ENCODE measurements around the gene CLDN11. TPM values are rescaled to one million over a fixed set of nuclear protein-coding genes. Genes with fewer than 3 reads are reported as not detected.

CLDN11 gene
- total and polyA plus RNA-seq, 2 of the 8 experiments (the other 6 are each of a cell fraction or from before 2014, with no cell fraction given), result 4.8 to 12.5 TPM

DNA sequence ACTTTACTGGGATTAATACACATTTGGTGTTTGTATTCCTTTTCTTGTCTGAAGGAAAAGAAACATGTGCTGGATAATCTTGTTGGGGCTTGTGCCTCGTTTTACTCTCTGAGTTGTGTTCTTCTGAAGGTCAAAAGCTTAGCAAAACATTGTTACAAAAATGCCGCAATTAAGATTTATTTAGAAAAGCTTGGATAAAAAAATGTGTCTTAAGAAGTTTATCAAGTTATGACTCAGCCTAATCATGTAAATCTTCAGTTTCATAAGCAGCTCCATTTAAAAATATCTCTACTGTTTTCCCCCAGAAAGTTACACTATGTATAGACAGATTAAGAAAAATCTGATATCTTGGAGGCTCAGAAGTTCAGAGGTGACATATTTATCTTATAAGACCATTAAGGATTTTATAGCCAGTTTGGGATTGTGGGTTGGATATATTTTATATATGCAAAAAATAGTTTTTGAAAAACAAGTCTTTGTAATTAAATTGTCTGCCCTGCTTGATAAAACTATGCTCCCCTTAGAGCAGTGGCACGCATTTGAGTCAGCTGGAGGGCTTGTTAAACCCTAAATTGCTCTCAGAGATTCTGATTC is 56.5 kb downstream of the CLDN11 start:
- H2AK5ac ChIP-seq (ENCODE audit: low read depth, low read length), result no peak overlapping the region
- H3K4ac ChIP-seq (replicated peaks; ENCODE audit: insufficient read length, low read depth, low read length), result no peak overlapping the region
- H3K56ac ChIP-seq (replicated peaks; ENCODE audit: insufficient read length, low read depth, low read length), result no peak overlapping the region
- H3K14ac ChIP-seq (ENCODE audit: insufficient read length), result no peak overlapping the region
- DNase-seq (ENCODE audit: low read depth in 1 of 2, low spot score in 2 of 2) (no peak), FAIRE-seq (no peak)
- no peak overlapping the region for H3K18ac ChIP-seq (ENCODE audit: extremely low read depth, low read length)
- H2AFZ ChIP-seq (ENCODE audit: low read length), result no peak overlapping the region
- H4K20me1 ChIP-seq (replicated peaks in 1 of 2; ENCODE audit: control insufficient read depth in 1 of 2, insufficient read depth in 2 of 2, low read length in 2 of 2), result no peaks in the 10 kb centered on the region
- POLR2A ChIA-PET (ENCODE audit: partially characterized antibody), result no interaction called here
- no peaks in the 10 kb centered on the region for H3K23me2 ChIP-seq (ENCODE audit: low read depth, low read length)
- WGBS, 2 experiments (ENCODE audit: extremely low coverage in 1 of 2, insufficient coverage in 1 of 2, insufficient read length in 1 of 2, insufficient replicate concordance in 2 of 2, low coverage in 1 of 2, low lambda C conversion rate in 2 of 2, missing lambda C conversion rate in 1 of 2), result 95% methylated on average over 3 of the region's 3 CpGs; no CpG with 5 or more reads in 1 of the 2 experiments
- no peak overlapping the region for H2BK120ac ChIP-seq (replicated peaks; ENCODE audit: low read depth, low read length)
- no peak overlapping the region for H2BK5ac ChIP-seq (ENCODE audit: low read depth, low read length)
- no peak overlapping the region for H2BK20ac ChIP-seq (ENCODE audit: low read length)
- H3K27me3 ChIP-seq (replicated peaks in 1 of 4; ENCODE audit: control insufficient read depth in 3 of 4, extremely low read depth in 1 of 4, insufficient read depth in 3 of 4, low read length in 3 of 4), result no peaks in the 10 kb centered on the region
- no peak overlapping the region for H2BK12ac ChIP-seq (ENCODE audit: low read depth, low read length)
- no peak overlapping the region for H3K23ac ChIP-seq (ENCODE audit: insufficient read length)
- no peak overlapping the region for H3K4me3 ChIP-seq (ENCODE audit: extremely low read depth in 1 of 4, insufficient read depth in 2 of 4, low read depth in 3 of 4, low read length in 4 of 4)
- no peak overlapping the region for H2BK15ac ChIP-seq (ENCODE audit: low read length)
- no peak overlapping the region for H3K4me2 ChIP-seq (ENCODE audit: insufficient read depth in 1 of 2, low read depth in 2 of 2, low read length in 2 of 2)
- no peak overlapping the region for H4K5ac ChIP-seq (ENCODE audit: insufficient read length, low read depth, low read length)
- no peak overlapping the region for H3K9ac ChIP-seq (replicated peaks in 1 of 4; ENCODE audit: extremely low read depth in 1 of 4, low read depth in 3 of 4, low read length in 3 of 4)
- TF ChIP-seq SP2 (IDR thresholded peaks at IDR 0.05; ENCODE audit: low read length), result no peak
- TF ChIP-seq RNF2 (IDR thresholded peaks at IDR 0.05; ENCODE audit: borderline replicate concordance, low read depth, low read length, missing control alignments, poor library complexity, severe bottlenecking), result no peak
- TF ChIP-seq, protein P1, sequence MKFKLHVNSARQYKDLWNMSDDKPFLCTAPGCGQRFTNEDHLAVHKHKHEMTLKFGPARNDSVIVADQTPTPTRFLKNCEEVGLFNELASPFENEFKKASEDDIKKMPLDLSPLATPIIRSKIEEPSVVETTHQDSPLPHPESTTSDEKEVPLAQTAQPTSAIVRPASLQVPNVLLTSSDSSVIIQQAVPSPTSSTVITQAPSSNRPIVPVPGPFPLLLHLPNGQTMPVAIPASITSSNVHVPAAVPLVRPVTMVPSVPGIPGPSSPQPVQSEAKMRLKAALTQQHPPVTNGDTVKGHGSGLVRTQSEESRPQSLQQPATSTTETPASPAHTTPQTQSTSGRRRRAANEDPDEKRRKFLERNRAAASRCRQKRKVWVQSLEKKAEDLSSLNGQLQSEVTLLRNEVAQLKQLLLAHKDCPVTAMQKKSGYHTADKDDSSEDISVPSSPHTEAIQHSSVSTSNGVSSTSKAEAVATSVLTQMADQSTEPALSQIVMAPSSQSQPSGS (IDR thresholded peaks at IDR 0.05; ENCODE audit: low read length), result no peak
- no peak for TF ChIP-seq TAF7 (optimal IDR thresholded peaks at IDR 0.05; ENCODE audit: borderline replicate concordance, low read depth, low read length)
- TF ChIP-seq TAF1 (IDR thresholded peaks at IDR 0.05; ENCODE audit: low read depth, low read length), result no peak
- TF ChIP-seq JUND (IDR thresholded peaks at IDR 0.05; ENCODE audit: low read length), result no peak
- TF ChIP-seq SP4 (IDR thresholded peaks at IDR 0.05; ENCODE audit: low read length), result no peak
- no peak for TF ChIP-seq GTF2F1 (IDR thresholded peaks at IDR 0.05; ENCODE audit: borderline replicate concordance, low read depth, low read length)
- no peak for TF ChIP-seq CEBPB (IDR thresholded peaks at IDR 0.05; ENCODE audit: low read depth, low read length)
- no peak for TF ChIP-seq POLR2AphosphoS5 (IDR thresholded peaks at IDR 0.05; ENCODE audit: low read depth, low read length)
- TF ChIP-seq EZH2 (IDR thresholded peaks at IDR 0.05; ENCODE audit: low read depth, low read length, severe bottlenecking), result no peak
- TF ChIP-seq CREB1 (IDR thresholded peaks at IDR 0.05), result no peak
- no peak for TF ChIP-seq HDAC6 (IDR thresholded peaks at IDR 0.05; ENCODE audit: low read depth, low read length)
- H3K79me1 ChIP-seq (ENCODE audit: low read depth, low read length), result no peaks in the 10 kb centered on the region
- no peak overlapping the region for H4K8ac ChIP-seq (ENCODE audit: extremely low read depth, insufficient read depth, low read length)
- H3K4me1 ChIP-seq (replicated peaks in 1 of 4; ENCODE audit: control insufficient read depth in 3 of 4, insufficient read depth in 4 of 4, low read length in 3 of 4), result peaks cover 0 to 6% (median 2%) of the 10 kb centered on the region in 4 experiments; a peak in 1 of 7 replicates
- no peaks in the 10 kb centered on the region for H3K36me3 ChIP-seq (ENCODE audit: control insufficient read depth in 2 of 4, insufficient read depth in 4 of 4, low read length in 3 of 4)
- CTCF ChIA-PET (ENCODE audit: partially characterized antibody), result interaction anchor here (0.7 to 2.2 kb wide), 9 partner anchors 11 to 337 kb away, joined by 3 to 7 read pairs (median 4); no protein-coding TSS in a partner anchor
- no peak overlapping the region for H4K91ac ChIP-seq (replicated peaks; ENCODE audit: insufficient read length, low read length)
- no peaks in the 10 kb centered on the region for H3K9me3 ChIP-seq (ENCODE audit: insufficient read depth in 2 of 2, low read depth in 1 of 2, low read length in 1 of 2)
- H3K79me2 ChIP-seq (ENCODE audit: control insufficient read depth in 1 of 2, insufficient read depth in 2 of 2, low read length in 2 of 2), result no peaks in the 10 kb centered on the region
- H3K27ac ChIP-seq (ENCODE audit: low read depth, low read length), result no peak overlapping the region

Data from H1 (cell line).